Keratinocyte (primary cell): ENCODE measurements around the gene KLHL10.

Experiments
- EZH2 ChIP-seq: IDR thresholded peaks from one replicate; pipeline ENCODE4 v1.6.1; 2012; ENCODE audit warnings: inconsistent platforms, mild to moderate bottlenecking, low read length, moderate library complexity
- TF ChIP-seq, protein P1 (sequence below), 3 experiments: IDR thresholded peaks in 1 of 3; conservative IDR thresholded peaks in 1 of 3; optimal IDR thresholded peaks in 1 of 3; 2 replicates in 2 of 3; 3 replicates in 1 of 3; pipeline versions ENCODE3 to v1.5.1; 2011; ENCODE audit warnings: low read length in 3 of 3, mild to moderate bottlenecking in 3 of 3, moderate library complexity in 2 of 3, control low read depth in 1 of 3, inconsistent platforms in 1 of 3; ENCODE audit not compliant: insufficient read depth in 2 of 3; ENCODE audit errors: extremely low read depth in 1 of 3

DNA sequence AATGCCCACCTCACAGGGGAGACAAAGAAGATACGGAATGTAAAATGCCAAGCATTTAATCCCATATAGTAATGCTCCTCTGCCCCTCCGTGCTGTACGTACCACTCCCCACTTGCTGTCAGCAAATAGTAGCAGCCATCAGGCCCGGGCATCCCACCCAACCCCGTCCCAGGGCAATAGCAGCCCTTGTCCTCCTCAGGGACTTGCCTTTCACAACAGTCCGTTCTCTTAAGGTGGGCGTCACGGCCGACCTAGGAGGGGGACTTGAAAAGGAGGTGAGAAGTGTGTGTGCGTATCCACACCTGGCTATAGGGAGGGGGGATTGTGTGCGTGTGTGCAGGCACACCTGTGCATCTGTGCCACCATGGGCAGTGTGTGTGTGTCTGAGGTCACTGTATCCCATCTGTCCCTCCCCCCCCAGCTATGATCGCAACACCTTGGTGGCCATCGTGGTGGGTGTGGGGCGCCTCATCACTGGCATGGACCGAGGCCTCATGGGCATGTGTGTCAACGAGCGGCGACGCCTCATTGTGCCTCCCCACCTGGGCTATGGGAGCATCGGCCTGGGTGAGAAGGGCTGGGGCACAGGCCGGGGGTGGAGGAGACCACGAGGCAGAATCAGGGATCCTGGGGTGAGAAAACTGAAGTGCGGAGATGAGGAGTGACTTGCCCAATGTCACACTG lies 20.8 kb upstream of the KLHL10 start:
- TF ChIP-seq, protein P1, sequence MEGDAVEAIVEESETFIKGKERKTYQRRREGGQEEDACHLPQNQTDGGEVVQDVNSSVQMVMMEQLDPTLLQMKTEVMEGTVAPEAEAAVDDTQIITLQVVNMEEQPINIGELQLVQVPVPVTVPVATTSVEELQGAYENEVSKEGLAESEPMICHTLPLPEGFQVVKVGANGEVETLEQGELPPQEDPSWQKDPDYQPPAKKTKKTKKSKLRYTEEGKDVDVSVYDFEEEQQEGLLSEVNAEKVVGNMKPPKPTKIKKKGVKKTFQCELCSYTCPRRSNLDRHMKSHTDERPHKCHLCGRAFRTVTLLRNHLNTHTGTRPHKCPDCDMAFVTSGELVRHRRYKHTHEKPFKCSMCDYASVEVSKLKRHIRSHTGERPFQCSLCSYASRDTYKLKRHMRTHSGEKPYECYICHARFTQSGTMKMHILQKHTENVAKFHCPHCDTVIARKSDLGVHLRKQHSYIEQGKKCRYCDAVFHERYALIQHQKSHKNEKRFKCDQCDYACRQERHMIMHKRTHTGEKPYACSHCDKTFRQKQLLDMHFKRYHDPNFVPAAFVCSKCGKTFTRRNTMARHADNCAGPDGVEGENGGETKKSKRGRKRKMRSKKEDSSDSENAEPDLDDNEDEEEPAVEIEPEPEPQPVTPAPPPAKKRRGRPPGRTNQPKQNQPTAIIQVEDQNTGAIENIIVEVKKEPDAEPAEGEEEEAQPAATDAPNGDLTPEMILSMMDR (optimal IDR thresholded peaks at IDR 0.05 in 1 of 3, IDR thresholded peaks at IDR 0.05 in 1 of 3, conservative IDR thresholded peaks at IDR 0.05 in 1 of 3; ENCODE audit: extremely low read depth in 1 of 3, insufficient read depth in 2 of 3, low read length in 3 of 3), result no peak
- TF ChIP-seq EZH2, result no peak
